ENCODE measurements around the gene VAV2. TPM values are rescaled to one million over a fixed set of nuclear protein-coding genes. Genes with fewer than 3 reads are reported as not detected.
A peak's percentile ranks its signal among the peaks of the same experiment; 100 is the strongest.

The VAV2 gene
- total and polyA plus RNA-seq, 4 donors, result 4.9 to 26.4 (median 17.0) TPM

DNA sequence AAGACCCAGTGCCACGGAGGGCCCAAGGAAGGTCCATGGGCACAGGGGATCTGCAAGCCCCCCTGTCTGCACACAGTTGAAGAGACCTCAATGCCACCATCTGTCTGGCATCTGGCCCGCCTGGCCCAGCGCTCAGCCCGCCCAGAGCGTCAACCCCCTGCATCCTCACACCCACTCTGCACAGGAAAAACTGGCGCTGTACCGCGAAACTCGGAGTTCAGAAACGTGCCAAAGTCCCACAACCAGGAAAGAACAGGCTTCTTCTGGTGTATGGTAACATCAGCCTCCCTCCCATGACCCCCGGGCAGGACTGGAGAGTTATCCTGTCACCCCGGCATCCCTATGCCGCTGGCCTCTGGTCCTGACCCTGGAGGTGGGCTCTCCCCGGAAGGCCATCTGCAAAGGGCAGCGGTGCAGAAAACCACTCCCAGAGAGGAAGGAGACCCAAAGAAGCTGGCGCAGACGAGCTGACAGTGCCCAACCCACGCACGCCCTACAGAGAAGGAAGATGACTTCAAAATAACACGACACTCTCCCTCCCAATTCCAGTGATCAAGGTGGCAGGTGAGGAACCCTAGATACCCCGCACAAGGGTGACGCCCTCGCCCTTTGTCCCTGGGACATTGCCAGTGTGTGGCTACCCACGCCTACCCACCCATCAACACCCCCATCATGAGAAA lies 18.9 kb downstream of the VAV2 start:
- DNase-seq (ENCODE audit: low spot score), result no peak
- Histone ChIP-seq H3K27ac (ENCODE audit: low read depth in 1 of 2, low read length in 2 of 2) (peak overlapping the region; percentile 78 to 83), H3K4me1 (ENCODE audit: control insufficient read depth in 4 of 4, insufficient read depth in 4 of 4, low read length in 3 of 4) (peaks cover 31 to 61% (median 49%) of the 10 kb centered on the region in 4 donors), H3K36me3 (ENCODE audit: control insufficient read depth in 4 of 4, insufficient read depth in 3 of 4, low read depth in 1 of 4, low read length in 3 of 4) (no peaks in the 10 kb centered on the region), H3K9me3 (ENCODE audit: control insufficient read depth in 4 of 4, low read length in 3 of 4) (no peaks in the 10 kb centered on the region), H3K27me3 (ENCODE audit: control insufficient read depth in 4 of 4, insufficient read depth in 4 of 4, low read length in 3 of 4) (no peaks in the 10 kb centered on the region), H3K4me3 (ENCODE audit: low read depth in 1 of 3, low read length in 3 of 3) (no peak overlapping the region), H3K9ac (ENCODE audit: low read depth in 1 of 2, low read length in 2 of 2) (peak overlapping the region in 1 of 2 donors; percentile 15)
- no peak for TF ChIP-seq RXRA (IDR thresholded peaks at IDR 0.05)
- WGBS, result 67% methylated on average over 24 of the region's 24 CpGs

DNA sequence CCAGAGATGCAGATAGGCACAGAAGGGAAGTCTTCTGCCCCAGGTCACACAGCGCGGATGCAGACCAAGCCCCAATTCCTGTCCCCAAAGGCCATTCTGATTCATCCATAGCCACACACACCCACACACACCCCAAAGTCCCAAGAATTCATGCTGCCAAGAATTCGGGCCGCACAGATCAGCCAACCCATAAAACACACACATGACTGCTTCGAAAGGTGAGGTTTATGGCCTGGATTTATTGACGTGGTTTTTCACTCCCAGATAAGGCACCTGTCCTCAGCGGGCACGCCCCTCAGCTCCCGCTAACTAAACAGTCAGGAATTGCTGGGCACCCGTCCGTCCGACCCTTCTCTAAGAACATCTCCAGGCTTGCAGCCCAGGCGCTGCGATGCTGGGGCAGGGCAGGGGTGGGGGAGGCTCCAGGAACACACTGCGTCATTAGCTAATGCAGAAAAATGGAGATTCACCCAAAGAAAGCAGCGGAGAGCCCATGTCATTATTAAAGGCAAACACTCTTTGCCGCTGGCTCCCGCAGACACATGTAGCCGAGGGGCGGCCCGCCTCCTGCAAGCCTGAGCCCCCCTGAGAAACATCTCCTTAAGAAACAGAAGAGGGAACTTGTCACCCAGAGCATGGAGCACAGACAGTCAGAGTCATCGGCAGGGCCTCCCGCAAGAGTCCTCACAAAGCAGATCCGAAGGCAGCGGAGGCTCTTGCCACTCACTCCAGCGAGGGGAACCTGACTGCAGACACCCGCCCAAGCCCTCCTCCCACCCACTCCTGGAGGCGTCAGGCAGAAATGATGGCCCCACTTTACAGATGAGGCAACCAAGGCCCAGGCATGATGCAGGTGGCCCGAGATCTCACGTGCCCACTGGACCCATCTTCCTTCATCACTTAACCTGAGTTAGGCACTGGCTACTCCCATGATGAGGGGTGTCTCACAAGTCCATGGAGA lies 19.9 kb downstream of the VAV2 start:
- no peak for DNase-seq (ENCODE audit: low spot score)
- Histone ChIP-seq H3K27ac (ENCODE audit: low read depth in 1 of 2, low read length in 2 of 2) (peak overlapping the region; percentile 33 to 83), H3K36me3 (ENCODE audit: control insufficient read depth in 4 of 4, insufficient read depth in 3 of 4, low read depth in 1 of 4, low read length in 3 of 4) (no peaks in the 10 kb centered on the region), H3K9ac (ENCODE audit: low read depth in 1 of 2, low read length in 2 of 2) (no peak overlapping the region), H3K4me1 (ENCODE audit: control insufficient read depth in 4 of 4, insufficient read depth in 4 of 4, low read length in 3 of 4) (peaks cover 22 to 51% (median 39%) of the 10 kb centered on the region in 4 donors), H3K4me3 (ENCODE audit: low read depth in 1 of 3, low read length in 3 of 3) (no peak overlapping the region), H3K9me3 (ENCODE audit: control insufficient read depth in 4 of 4, low read length in 3 of 4) (no peaks in the 10 kb centered on the region), H3K27me3 (ENCODE audit: control insufficient read depth in 4 of 4, insufficient read depth in 4 of 4, low read length in 3 of 4) (no peaks in the 10 kb centered on the region)
- 64% methylated on average over 30 of the region's 30 CpGs for WGBS
- peak in 1 of 2 donors; percentile 47 for TF ChIP-seq HNF4A (conservative IDR thresholded peaks at IDR 0.05)
- TF ChIP-seq RAD21 (IDR thresholded peaks at IDR 0.05), result peak in 1 of 2 donors; percentile 13
- TF ChIP-seq MAX (IDR thresholded peaks at IDR 0.05), result peak; percentile 23
- TF ChIP-seq GABPA (IDR thresholded peaks at IDR 0.05 in 1 of 2, conservative IDR thresholded peaks at IDR 0.05 in 1 of 2), result no peak
- TF ChIP-seq, protein P1, sequence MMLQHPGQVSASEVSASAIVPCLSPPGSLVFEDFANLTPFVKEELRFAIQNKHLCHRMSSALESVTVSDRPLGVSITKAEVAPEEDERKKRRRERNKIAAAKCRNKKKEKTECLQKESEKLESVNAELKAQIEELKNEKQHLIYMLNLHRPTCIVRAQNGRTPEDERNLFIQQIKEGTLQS (IDR thresholded peaks at IDR 0.05), result no peak
- TF ChIP-seq, protein P2, sequence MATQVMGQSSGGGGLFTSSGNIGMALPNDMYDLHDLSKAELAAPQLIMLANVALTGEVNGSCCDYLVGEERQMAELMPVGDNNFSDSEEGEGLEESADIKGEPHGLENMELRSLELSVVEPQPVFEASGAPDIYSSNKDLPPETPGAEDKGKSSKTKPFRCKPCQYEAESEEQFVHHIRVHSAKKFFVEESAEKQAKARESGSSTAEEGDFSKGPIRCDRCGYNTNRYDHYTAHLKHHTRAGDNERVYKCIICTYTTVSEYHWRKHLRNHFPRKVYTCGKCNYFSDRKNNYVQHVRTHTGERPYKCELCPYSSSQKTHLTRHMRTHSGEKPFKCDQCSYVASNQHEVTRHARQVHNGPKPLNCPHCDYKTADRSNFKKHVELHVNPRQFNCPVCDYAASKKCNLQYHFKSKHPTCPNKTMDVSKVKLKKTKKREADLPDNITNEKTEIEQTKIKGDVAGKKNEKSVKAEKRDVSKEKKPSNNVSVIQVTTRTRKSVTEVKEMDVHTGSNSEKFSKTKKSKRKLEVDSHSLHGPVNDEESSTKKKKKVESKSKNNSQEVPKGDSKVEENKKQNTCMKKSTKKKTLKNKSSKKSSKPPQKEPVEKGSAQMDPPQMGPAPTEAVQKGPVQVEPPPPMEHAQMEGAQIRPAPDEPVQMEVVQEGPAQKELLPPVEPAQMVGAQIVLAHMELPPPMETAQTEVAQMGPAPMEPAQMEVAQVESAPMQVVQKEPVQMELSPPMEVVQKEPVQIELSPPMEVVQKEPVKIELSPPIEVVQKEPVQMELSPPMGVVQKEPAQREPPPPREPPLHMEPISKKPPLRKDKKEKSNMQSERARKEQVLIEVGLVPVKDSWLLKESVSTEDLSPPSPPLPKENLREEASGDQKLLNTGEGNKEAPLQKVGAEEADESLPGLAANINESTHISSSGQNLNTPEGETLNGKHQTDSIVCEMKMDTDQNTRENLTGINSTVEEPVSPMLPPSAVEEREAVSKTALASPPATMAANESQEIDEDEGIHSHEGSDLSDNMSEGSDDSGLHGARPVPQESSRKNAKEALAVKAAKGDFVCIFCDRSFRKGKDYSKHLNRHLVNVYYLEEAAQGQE (IDR thresholded peaks at IDR 0.05), result no peak
- TF ChIP-seq RXRA (IDR thresholded peaks at IDR 0.05), result peak; percentile 4 to 61
- no peak for TF ChIP-seq HNF4G (IDR thresholded peaks at IDR 0.05)
- no peak for TF ChIP-seq TAF1 (conservative IDR thresholded peaks at IDR 0.05)
- no peak for TF ChIP-seq ZBTB33 (IDR thresholded peaks at IDR 0.05)
- TF ChIP-seq SP1 (IDR thresholded peaks at IDR 0.05), result no peak
- no peak for TF ChIP-seq JUND (IDR thresholded peaks at IDR 0.05)
- TF ChIP-seq FOXA2 (IDR thresholded peaks at IDR 0.05), result no peak
- TF ChIP-seq EGR1 (IDR thresholded peaks at IDR 0.05; ENCODE audit: low read depth in 2 of 2), result no peak
- TF ChIP-seq, protein P3, sequence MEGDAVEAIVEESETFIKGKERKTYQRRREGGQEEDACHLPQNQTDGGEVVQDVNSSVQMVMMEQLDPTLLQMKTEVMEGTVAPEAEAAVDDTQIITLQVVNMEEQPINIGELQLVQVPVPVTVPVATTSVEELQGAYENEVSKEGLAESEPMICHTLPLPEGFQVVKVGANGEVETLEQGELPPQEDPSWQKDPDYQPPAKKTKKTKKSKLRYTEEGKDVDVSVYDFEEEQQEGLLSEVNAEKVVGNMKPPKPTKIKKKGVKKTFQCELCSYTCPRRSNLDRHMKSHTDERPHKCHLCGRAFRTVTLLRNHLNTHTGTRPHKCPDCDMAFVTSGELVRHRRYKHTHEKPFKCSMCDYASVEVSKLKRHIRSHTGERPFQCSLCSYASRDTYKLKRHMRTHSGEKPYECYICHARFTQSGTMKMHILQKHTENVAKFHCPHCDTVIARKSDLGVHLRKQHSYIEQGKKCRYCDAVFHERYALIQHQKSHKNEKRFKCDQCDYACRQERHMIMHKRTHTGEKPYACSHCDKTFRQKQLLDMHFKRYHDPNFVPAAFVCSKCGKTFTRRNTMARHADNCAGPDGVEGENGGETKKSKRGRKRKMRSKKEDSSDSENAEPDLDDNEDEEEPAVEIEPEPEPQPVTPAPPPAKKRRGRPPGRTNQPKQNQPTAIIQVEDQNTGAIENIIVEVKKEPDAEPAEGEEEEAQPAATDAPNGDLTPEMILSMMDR (IDR thresholded peaks at IDR 0.05; ENCODE audit: low read depth, low read length, missing input control), result no peak
- TF ChIP-seq FOXA1 (IDR thresholded peaks at IDR 0.05), result no peak
